GM18508 (cell line): Measurements from ENCODE around the gene CANX.
"Not testable (repeated sequence)": the region's sequence is repeated elsewhere in the genome, so short reads cannot be mapped to it uniquely, and the experiment has no call there.

ENCODE experiments used
- ATAC-seq: cut with Tn5 transposase; IDR thresholded peaks from one replicate; pipeline ENCODE4 v1.9.1; 2021; ENCODE audit warnings: moderate number of reproducible peaks; ENCODE audit not compliant: insufficient read depth, unreplicated experiment

Gene CANX

DNA sequence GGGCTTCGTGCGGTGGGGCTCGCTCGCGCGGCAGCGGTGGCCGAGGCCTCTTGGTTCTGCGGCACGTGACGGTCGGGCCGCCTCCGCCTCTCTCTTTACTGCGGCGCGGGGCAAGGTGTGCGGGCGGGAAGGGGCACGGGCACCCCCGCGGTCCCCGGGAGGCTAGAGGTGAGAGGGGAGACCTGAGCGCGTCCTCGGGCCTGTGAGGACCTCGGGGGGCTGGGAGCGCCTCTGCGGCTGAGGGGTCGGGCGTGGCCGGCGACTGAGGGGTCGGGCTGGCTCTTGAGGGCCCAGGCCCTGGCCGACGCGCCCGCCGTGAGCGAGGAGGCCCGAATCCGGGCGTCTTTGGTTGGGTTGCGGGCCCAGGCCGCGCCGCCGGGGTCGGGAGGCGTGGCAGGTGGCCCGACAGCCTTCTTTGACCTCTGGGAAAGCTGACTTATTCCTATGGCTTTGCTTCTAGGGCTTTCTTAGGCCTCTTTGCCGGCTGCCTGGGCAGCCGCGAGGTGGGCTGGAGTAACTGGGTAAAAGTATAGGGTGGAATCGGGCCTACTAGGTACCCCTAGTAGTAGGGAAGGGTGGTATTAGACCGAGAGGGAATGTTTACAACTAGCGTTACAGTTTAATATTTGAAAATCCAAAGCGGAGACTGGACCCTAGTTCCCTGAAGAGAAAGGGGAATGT is at the start of gene CANX:
Gene CANX, plus strand, starts transcription at position 33 of the 681 bp plus-strand sequence. CDS start 6,715 bp downstream, outside the sequence.
- no peak for ATAC-seq

DNA sequence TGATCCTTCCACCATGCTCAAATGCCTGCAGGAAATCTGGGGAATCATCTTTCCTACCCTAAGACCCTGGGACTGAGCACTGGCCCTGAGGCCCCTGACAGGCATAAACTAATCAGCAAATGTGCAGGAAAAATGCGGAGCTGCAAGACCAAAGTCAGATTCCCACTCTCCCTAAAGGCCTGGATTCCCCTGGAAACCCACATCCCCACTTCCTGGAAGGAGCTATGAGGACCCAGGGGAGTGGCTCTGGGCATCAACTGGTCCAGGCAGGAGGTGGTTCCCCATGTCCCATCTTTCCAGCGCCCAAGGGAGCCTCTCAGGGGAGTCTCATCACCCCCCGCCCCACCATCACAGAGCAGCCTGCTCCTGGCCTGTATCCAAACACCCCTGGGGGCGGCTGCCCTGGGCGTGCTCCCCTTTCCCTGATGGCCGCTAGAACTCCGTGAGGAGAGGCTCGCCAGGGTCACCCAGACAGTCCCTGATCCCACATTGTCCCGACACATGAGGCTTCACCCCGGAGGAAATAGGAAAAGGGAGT is 49.5 kb upstream of the CANX start:
- not testable (repeated sequence) for ATAC-seq

- ATAC-seq = not testable (repeated sequence)
These were observed 48.5 kb upstream of the CANX start for GRCh38 chr5:179650245-179650644.

DNA sequence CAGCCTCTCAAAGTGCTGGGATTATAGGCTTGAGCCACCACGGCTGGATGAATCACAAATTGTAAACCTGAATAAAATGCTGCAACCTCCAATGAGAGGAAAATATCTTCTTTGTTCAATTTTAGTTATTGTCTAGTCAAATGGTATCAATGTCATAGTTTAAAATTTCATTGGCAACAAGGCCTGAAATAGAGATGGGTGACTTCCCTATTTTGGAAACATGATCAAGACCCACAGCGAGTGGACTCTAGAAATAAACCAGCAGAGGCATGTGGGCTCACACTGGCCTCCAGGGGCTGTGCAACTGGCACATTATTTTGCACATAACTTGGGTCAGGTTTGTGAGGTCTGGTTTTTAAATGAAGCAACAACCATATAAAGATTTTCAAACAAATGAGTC is 45.6 kb upstream of the CANX start:
- ATAC-seq = not testable (repeated sequence)

GRCh38 chr5:179657302-179658178 is 41.2 kb upstream of the CANX start:
- peak; percentile 52 for ATAC-seq

DNA sequence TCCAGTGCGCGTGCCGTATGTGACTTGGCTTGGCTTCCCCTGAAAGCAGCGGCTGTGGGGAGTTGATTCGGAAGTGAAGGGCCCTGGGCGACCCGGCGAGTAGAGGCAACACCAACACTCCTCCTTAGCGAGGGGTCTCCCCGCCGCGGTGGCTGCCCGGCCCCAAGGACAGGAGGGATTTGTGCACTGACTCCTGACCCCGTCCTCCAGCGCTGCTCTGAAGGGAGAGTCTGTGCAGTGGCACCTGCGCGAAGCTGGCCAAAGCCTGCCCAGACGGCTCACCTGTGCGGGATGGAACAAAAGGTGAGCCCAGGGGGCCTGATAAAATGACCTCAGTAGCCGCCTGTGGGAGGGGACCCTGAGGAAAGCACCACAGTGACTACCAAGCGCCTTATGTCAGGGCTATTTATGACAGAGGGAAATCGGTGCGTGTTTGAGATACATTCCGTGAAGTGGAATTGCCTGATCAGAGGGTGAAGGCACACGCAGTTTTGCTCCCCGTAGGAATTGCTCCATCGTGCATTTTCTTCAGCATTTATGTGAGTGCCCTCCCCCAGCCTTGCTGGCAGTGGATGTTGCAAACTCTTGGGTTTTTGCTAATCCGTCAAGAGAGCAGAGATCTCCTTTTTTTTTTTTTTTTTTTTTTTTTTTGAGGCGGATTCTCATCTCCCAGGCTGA is 40.4 kb upstream of the CANX start:
- peak; percentile 25 for ATAC-seq

DNA sequence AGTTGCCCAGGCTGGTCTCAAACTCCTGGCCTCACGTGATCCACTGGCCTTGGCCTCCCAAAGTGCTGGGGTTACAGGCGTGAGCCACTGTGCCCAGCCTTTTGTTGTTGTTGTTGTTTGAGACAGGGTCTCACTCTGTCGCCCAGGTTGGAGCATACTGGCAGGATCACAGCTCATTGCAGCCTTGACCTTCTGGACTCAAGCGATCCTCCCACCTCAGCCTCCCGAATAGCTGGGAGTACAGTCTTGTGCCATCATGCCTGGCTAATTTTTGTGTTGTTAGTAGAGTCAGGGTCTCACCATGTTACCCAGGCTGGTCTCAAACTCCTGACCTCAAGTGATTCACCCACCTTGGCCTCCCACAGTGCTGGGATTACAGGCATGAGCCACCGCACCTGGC is 37.1 kb upstream of the CANX start:
- not testable (repeated sequence) for ATAC-seq

DNA sequence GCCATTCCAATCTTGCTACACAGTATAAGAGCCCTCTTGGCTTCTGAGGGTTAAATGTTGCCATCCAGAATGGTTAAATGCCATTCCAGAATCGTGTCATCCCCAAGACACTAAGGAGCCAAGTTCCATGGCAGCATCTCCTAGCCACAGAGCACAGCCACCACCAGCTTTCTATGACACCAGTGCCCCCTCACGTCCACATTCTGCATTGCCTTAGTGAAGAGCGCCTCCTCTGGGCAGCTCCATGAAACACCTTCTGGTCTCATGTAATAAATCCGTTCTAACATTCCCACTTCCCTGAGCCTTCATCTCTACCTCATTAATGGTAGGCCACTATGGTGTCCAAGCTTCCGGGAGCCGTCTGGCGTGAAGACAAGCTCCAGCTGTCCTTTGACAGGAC is 30.4 kb upstream of the CANX start:
- ATAC-seq = no peak

DNA sequence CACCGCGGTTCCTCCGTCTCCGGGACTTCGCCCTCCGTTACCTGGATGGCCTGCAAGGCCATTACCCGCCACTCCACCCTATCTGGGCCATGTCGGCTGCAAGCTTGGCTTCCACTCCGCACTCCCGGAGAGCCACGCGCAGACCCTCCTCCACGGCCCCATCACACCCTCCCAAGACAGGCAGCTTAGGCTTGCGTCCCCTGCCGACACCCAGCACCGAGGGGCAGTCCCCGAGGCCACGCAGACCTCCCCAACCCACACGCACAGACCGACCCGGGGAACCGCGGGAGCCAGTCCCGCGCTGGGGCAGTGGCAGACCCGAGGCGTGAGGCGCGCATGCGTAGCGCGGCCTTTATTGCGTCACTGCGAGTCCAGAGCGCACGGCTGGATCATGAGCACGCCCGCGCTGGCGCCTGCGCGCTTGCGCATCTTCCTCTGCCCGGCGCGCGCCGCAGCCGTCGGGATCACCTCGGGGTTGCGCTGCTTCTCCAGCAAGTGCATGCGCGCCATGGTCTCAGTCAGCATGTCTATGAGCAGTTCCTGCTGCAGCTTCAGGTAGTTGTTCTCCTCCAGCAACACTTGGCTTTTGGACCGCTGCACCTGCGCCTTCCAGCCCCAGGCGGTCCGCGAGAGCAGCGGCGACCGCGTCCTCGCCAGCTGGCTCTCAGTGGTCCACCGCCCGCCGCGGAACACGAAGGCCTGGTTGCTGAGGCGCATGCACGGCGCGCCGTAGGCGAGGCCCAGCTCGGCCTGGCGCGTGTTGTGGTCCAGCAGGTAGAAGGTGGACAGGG is 20.3 kb upstream of the CANX start:
- ATAC-seq = no peak

GRCh38 chr5:179679014-179679674 is 19.6 kb upstream of the CANX start:
- ATAC-seq = no peak

DNA sequence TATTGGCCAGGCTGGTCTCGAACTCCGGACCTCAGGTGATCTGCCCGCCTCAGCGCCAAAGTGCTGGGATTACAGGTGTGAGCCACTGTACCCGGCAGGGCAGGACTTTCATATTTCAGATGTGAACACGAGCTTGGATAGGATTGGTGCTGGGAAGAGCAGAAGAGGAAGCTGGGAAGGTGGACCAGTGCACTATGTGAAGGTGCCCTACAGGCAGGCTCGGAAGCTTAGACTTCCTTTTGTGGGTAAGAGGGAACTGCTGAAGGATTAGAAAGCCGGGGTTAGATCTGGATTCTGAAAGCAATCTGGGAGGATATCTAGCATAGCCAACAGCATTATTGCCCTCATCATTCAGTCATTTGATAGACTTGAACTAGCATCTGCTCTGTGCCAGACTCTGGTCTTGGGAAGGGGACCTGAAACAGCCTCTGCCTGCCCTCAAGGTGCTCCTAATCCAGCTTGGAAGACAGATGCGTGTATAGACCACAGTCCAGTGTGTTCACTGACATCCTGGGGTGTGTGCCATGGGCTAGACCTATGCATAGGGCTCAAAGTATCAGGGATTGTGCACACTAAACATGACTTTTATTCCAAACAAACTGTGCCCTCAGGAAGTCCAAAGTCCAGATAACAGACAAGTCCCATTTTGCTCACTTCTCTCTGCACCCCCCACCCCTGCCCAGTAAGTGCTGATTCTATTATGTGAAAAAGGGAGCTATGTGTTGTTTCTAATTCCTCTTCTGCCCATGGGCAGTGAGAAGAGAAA is 18.6 kb upstream of the CANX start:
- no peak for ATAC-seq

- ATAC-seq = no peak
These were observed 17.9 kb upstream of the CANX start, which contains the start of gene CBY3 for GRCh38 chr5:179680780-179681401. TSS of gene CBY3 (minus strand) at chr5:179681034. CDS start at chr5:179680918, 116 bp downstream.

- not testable (repeated sequence) for ATAC-seq
These were observed 9.6 kb upstream of the CANX start for GRCh38 chr5:179689212-179689611.

- no peak for ATAC-seq
These were observed 4.2 kb upstream of the CANX start for GRCh38 chr5:179694561-179694960.

DNA sequence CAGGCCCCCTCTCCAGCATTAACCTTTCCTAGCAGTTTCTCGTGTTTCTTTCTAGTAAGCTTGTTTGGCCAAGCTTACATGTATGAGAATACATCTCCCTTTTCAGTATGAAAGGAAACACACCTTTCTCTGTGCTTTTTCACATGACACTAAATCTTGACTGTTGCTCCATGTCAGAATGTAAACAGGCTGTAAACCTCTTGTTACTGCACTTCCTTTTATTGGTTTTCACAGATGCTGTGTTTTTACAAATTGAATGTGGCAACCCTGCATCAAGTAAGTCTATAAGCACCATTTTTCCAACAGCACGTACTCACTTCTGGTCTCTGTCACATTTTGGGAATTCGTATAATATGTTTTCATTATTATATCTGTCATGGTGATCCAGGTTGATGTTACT is 2.2 kb upstream of the CANX start:
- no peak for ATAC-seq

DNA sequence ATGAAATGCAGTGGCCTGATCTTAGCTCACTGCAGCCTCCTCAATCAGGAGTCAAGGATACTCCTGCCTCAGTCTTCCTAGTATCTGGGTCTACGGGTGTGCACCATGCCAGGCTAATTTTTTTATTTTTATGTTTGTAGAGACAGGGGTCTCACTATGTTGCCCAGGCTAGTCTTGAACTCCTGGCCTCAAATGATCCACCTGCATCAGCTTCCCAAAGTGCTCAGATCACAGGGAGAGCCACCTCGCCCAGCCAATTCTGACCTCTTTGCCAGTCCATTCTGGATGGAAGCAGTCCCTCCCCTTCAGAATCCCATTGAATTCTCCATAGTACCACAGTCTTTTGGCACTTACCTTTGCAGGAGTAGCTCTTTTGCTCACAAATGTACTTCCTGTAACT is 1.7 kb upstream of the CANX start:
- ATAC-seq = no peak

DNA sequence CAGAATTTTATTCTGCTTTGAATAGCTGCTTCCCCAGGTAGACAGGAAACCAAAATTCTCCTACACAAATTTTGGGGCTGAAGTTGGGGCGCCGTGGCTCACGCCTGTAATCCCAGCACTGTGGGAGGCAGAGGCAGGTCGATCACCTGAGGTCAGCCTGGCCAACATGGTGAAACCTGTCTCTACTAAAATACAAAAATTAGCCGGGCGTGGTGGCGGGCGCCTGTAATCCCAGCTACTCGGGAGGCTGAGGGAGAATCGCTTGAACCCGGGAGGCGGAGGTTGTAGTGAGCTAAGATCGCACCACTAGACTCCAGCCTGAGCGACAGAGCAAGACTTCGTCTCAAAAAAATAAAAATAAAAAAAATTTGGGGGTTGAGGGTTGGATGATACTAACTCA is 1.2 kb upstream of the CANX start:
- ATAC-seq = not testable (repeated sequence)
